Endothelial cell of umbilical vein (primary cell): ENCODE measurements around the gene MRPL42. TPM values are rescaled to one million over a fixed set of nuclear protein-coding genes. Genes with fewer than 3 reads are reported as not detected.

Source experiments
- BruUV-seq: library from RNA; stranded (reverse); fragments of 400-500 nt; replicated peaks from 2 replicates; lab custom pipeline; 2021; lab: Mats Ljungman, UMichigan
- CTCF ChIA-PET: fragments of 300-600, 350-600 bp; sonication (Branson Sonifier 250); formaldehyde crosslinking; loops from one replicate; lab custom pipeline; 2021; ENCODE audit warnings: antibody characterized with exemption, inconsistent platforms; lab: Charles Lee
- POLR2A ChIA-PET: fragments of 300-600, 350-600 bp; sonication (Branson Sonifier 250); formaldehyde crosslinking; loops from one replicate; lab custom pipeline; 2021; ENCODE audit warnings: antibody characterized with exemption, inconsistent platforms; lab: Charles Lee
- DNase-seq: peaks from one replicate; pipeline ENCODE4 v3.0.0-alpha.2; 2011; ENCODE audit warnings: low read depth, low spot score
- FAIRE-seq: peaks from 2 replicates; lab custom pipeline; 2011; peaks lifted over from hg19 to GRCh38; lab: Jason Lieb, UNC
- H2AFZ ChIP-seq: 2 replicates; pipeline ENCODE4 v1.6.0; 2012; ENCODE audit warnings: low read depth, low read length, control low read depth, inconsistent platforms
- H3K27ac ChIP-seq: 2 replicates; pipeline ENCODE4 v1.5.1; 2011; ENCODE audit warnings: low read depth, mild to moderate bottlenecking, control low read depth, low read length, moderate library complexity; ENCODE audit not compliant: insufficient read depth
- H3K27me3 ChIP-seq, 2 experiments: 2 replicates each; pipeline versions ENCODE4 v1.6.0 to v1.6.1; 2011; ENCODE audit warnings: low read length in 2 of 2, mixed read lengths in 1 of 2; ENCODE audit not compliant: control insufficient read depth in 2 of 2, insufficient read depth in 2 of 2
- H3K36me3 ChIP-seq, 2 experiments: 2 replicates in 1 of 2; 3 replicates in 1 of 2; pipeline ENCODE4 v1.5.1; 2011; ENCODE audit warnings: low read length in 2 of 2, mild to moderate bottlenecking in 1 of 2, moderate library complexity in 1 of 2; ENCODE audit not compliant: control insufficient read depth in 2 of 2, insufficient read depth in 2 of 2; ENCODE audit errors: extremely low read depth in 1 of 2
- H3K4me1 ChIP-seq: 3 replicates; pipeline ENCODE4 v1.5.1; 2011; ENCODE audit warnings: mild to moderate bottlenecking, low read length; ENCODE audit not compliant: control insufficient read depth, insufficient read depth; ENCODE audit errors: extremely low read depth
- H3K4me2 ChIP-seq: 2 replicates; pipeline ENCODE4 v1.6.1; 2011; ENCODE audit warnings: low read length, control low read depth, mixed read lengths; ENCODE audit not compliant: insufficient read depth
- H3K4me3 ChIP-seq, 3 experiments: fragments of 200-600 bp in 1 of 3; sonication (generic), shearing (Covaris generic) in 1 of 3; replicated peaks in 1 of 3; 2 replicates each; pipeline ENCODE4 v1.5.1; 2011 to 2016; ENCODE audit warnings: control low read depth in 3 of 3, low read length in 3 of 3, mild to moderate bottlenecking in 2 of 3, inconsistent platforms in 1 of 3, low read depth in 1 of 3, moderate library complexity in 1 of 3; ENCODE audit not compliant: insufficient read depth in 1 of 3
- H3K79me2 ChIP-seq: 2 replicates; pipeline ENCODE4 v1.6.0; 2012; ENCODE audit warnings: low read length, inconsistent platforms; ENCODE audit not compliant: control insufficient read depth, insufficient read depth
- H3K9ac ChIP-seq: replicated peaks from 2 replicates; pipeline ENCODE3; 2011; ENCODE audit warnings: low read length, control low read depth; ENCODE audit not compliant: insufficient read depth; ENCODE audit errors: extremely low read depth
- H3K9me1 ChIP-seq: replicated peaks from 3 replicates; pipeline ENCODE4 v1.6.0; 2011; ENCODE audit warnings: mild to moderate bottlenecking, low read length; ENCODE audit not compliant: control insufficient read depth, insufficient read depth; ENCODE audit errors: extremely low read depth
- H3K9me3 ChIP-seq: replicated peaks from 2 replicates; pipeline ENCODE4 v1.5.1; 2012; ENCODE audit warnings: low read length, inconsistent platforms; ENCODE audit not compliant: control insufficient read depth, insufficient read depth
- H4K20me1 ChIP-seq: replicated peaks from 2 replicates; pipeline ENCODE3; 2011; ENCODE audit warnings: mild to moderate bottlenecking, low read length; ENCODE audit not compliant: control insufficient read depth, insufficient read depth; ENCODE audit errors: extremely low read depth
- CTCF ChIP-seq, 2 donors: IDR thresholded peaks; 1 replicate in 1 of 2; 2 replicates in 1 of 2; pipeline ENCODE4 v1.5.1; 2011; ENCODE audit warnings: low read length in 2 of 2, mild to moderate bottlenecking in 2 of 2, moderate library complexity in 2 of 2, control low read depth in 1 of 2, inconsistent platforms in 1 of 2, low read depth in 1 of 2; ENCODE audit not compliant: insufficient read depth in 1 of 2; ENCODE audit errors: extremely low read depth in 1 of 2
- EZH2 ChIP-seq: IDR thresholded peaks from 2 replicates; pipeline ENCODE4 v1.6.1; 2012; ENCODE audit warnings: borderline replicate concordance, low read depth, mild to moderate bottlenecking, moderate library complexity, low read length, inconsistent platforms; ENCODE audit not compliant: severe bottlenecking
- FOS ChIP-seq: IDR thresholded peaks from 2 replicates; pipeline ENCODE4 v1.6.1; 2011; ENCODE audit warnings: mild to moderate bottlenecking, low read length, moderate library complexity, borderline replicate concordance; ENCODE audit not compliant: insufficient read depth
- GATA2 ChIP-seq: IDR thresholded peaks from 2 replicates; pipeline ENCODE4 v1.7.0; 2011; ENCODE audit warnings: low read depth, mild to moderate bottlenecking, moderate library complexity, mixed read lengths, low read length; ENCODE audit not compliant: insufficient read length, insufficient read depth
- JUN ChIP-seq: IDR thresholded peaks from 2 replicates; pipeline ENCODE4 v1.6.1; 2011; ENCODE audit warnings: borderline replicate concordance, low read depth; ENCODE audit not compliant: insufficient read length, insufficient read depth
- MAX ChIP-seq: IDR thresholded peaks from 2 replicates; pipeline ENCODE4 v1.6.1; 2011; ENCODE audit not compliant: insufficient read depth, insufficient read length
- MYC ChIP-seq: IDR thresholded peaks from one replicate; pipeline ENCODE4 v1.6.1; 2011; ENCODE audit warnings: mild to moderate bottlenecking, low read depth, low read length
- POLR2A ChIP-seq: IDR thresholded peaks from 2 replicates; pipeline ENCODE4 v1.6.1; 2012; ENCODE audit warnings: low read depth, mild to moderate bottlenecking, control low read depth, low read length
- POLR2AphosphoS5 ChIP-seq: IDR thresholded peaks from 2 replicates; pipeline ENCODE4 v1.6.1; 2012; ENCODE audit warnings: low read depth, mild to moderate bottlenecking, control low read depth, low read length, moderate library complexity; ENCODE audit not compliant: insufficient read depth
- dilution Hi-C: fragments of 300-500 bp; cut with MboI; formaldehyde crosslinking; loops from one replicate; pipeline ENCODE4 v1.15.0; 2019; ENCODE audit warnings: low sequenced_read_pairs; ENCODE audit not compliant: extremely low pct_ligation_motif_present
- intact Hi-C: fragments of 100-400 bp; cut with micrococcal nuclease; formaldehyde crosslinking; loops from one replicate; pipeline ENCODE4 v1.10.0; 2022
- polyA plus RNA-seq, 4 experiments: library from polyadenylated mRNA; depleted of rRNA in 3 of 4; stranded (reverse) in 3 of 4; unstranded in 1 of 4; fragments of >200 nt; gene quantifications; 2 replicates each; pipeline versions ENCODE4 v1.2.1 to v1.2.3, GENCODE V29; 2011 to 2012; ENCODE audit warnings: missing spikeins in 1 of 4
- total RNA-seq: library from RNA; stranded (reverse); gene quantifications from 2 replicates; pipeline ENCODE4 v1.2.3, GENCODE V29; 2021

Gene MRPL42
- total and polyA plus RNA-seq, 2 donors (not counting 3 experiments of a cell fraction or from before 2014, with no cell fraction given): 38.5 to 61.2 TPM

- BruUV-seq: no TSS peak
These were observed 83.7 kb downstream of the MRPL42 start for GRCh38 chr12:93550748-93551611.

More at GRCh38 chr12:93550748-93551611, 83.7 kb downstream of the MRPL42 start:
- Histone ChIP-seq H3K4me3 (no peak overlapping the region), H3K27ac (no peak overlapping the region), H3K79me2 (no peaks in the 10 kb centered on the region), H3K36me3 (no peaks in the 10 kb centered on the region), H3K9me1 (no peaks in the 10 kb centered on the region), H3K4me2 (no peak overlapping the region), H4K20me1 (no peaks in the 10 kb centered on the region), H3K27me3 (no peaks in the 10 kb centered on the region), H3K9ac (no peak overlapping the region), H2AFZ (no peak overlapping the region), H3K9me3 (no peaks in the 10 kb centered on the region), H3K4me1 (no peaks in the 10 kb centered on the region)
- no peak for DNase-seq
- ChIA-PET POLR2A (no interaction called here), CTCF (interaction anchor here (2.4 kb wide), 1 partner anchor 551 kb away, joined by 11 read pairs; no protein-coding TSS in a partner anchor)
- FAIRE-seq: no peak
- dilution Hi-C loops (no loop called here), intact Hi-C loops (no loop called here)
- TF ChIP-seq CTCF (IDR thresholded peaks at IDR 0.05; ENCODE audit: extremely low read depth in 1 of 2, insufficient read depth in 1 of 2, low read depth in 1 of 2, low read length in 2 of 2) (no peak), JUN (no peak), GATA2 (no peak), FOS (no peak), POLR2A (no peak), MYC (no peak), MAX (no peak), EZH2 (no peak), POLR2AphosphoS5 (no peak)
